ENCODE results near the gene ATXN7.

Gene ATXN7

GRCh38 chr3:63909431-63909830 lies 45.8 kb downstream of the ATXN7 start:
- DNase-seq: no peak

GRCh38 chr3:63910001-63910400 lies 46.3 kb downstream of the ATXN7 start:
- DNase-seq: no peak

GRCh38 chr3:63910891-63911290 lies 47.2 kb downstream of the ATXN7 start:
- DNase-seq: no peak

GRCh38 chr3:63911509-63911872 lies 47.8 kb downstream of the ATXN7 start:
- no peak for DNase-seq

GRCh38 chr3:63911873-63912767 lies 48.5 kb downstream of the ATXN7 start, which contains the start of gene SCAANT1:
SCAANT1 (minus strand) TSS chr3:63912383.
- peak; percentile 94 for DNase-seq

- DNase-seq: peak; percentile 81
Measured at GRCh38 chr3:63912768-63913588, 49.3 kb downstream of the ATXN7 start.

GRCh38 chr3:63914312-63914711 lies 50.6 kb downstream of the ATXN7 start:
- DNase-seq: no peak

GRCh38 chr3:63918321-63918720 lies 54.7 kb downstream of the ATXN7 start:
- DNase-seq: no peak

GRCh38 chr3:63920001-63920400 lies 56.3 kb downstream of the ATXN7 start:
- DNase-seq: no peak

GRCh38 chr3:63921741-63922482 lies 58.2 kb downstream of the ATXN7 start:
- no peak for DNase-seq

- DNase-seq: no peak
Measured at GRCh38 chr3:63922491-63923199, 59.0 kb downstream of the ATXN7 start.

GRCh38 chr3:63926309-63926708 lies 62.6 kb downstream of the ATXN7 start:
- DNase-seq: no peak

- DNase-seq: no peak
Measured at GRCh38 chr3:63927422-63928280, 64.0 kb downstream of the ATXN7 start.

- no peak for DNase-seq
Measured at GRCh38 chr3:63931290-63931689, 67.6 kb downstream of the ATXN7 start.

GRCh38 chr3:63932509-63933212 lies 69.0 kb downstream of the ATXN7 start:
- DNase-seq: no peak

GRCh38 chr3:63933459-63933858 lies 69.8 kb downstream of the ATXN7 start:
- DNase-seq: no peak

- no peak for DNase-seq
Measured at GRCh38 chr3:63934041-63934866, 70.6 kb downstream of the ATXN7 start.

- no peak for DNase-seq
Measured at GRCh38 chr3:63936925-63937324, 73.3 kb downstream of the ATXN7 start.

Data from femur (tissue), 1 donor.